HG03575 (cell line): Measurements from ENCODE around the gene XRCC6.

Experiments
- ATAC-seq: cut with Tn5 transposase; IDR thresholded peaks from one replicate; pipeline ENCODE4 v1.9.1; 2021; ENCODE audit not compliant: unreplicated experiment, insufficient number of reproducible peaks, low FRiP score; ENCODE audit errors: extremely low read depth

The XRCC6 gene

GRCh38 chr22:41709341-41709740 lies 88.2 kb downstream of the XRCC6 start:
- ATAC-seq = no peak

- ATAC-seq = no peak
Measured at GRCh38 chr22:41713004-41713403, 91.9 kb downstream of the XRCC6 start.
